ENCODE data around the gene SCNN1G.

DNA sequence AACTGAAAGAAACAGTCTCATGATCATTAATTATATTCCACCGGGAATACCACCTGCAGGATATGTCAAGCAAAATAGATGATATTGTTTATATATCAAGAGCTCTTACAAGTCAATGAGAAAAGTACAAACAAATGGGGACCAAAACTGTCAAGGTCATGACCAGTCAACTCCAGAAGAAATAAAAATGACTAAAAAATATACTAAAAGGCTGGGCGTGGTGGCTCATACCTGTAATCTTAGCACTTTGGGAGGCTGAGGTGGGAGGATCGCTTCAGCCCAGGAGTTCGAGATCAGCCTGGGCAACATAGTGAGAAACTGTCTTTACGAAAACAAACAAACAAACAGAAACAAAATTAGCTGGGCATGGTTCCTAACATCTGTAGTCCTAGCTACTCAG is 69.8 kb downstream of the SCNN1G start:
- TF ChIP-seq EZH2 (IDR thresholded peaks at IDR 0.05; ENCODE audit: insufficient read depth, poor library complexity, severe bottlenecking): no peak
- no peak for TF ChIP-seq EZH2phosphoT487 (IDR thresholded peaks at IDR 0.05; ENCODE audit: insufficient read depth, low read depth)

Measured in GM23248 (cell line).